GM12878 (cell line): ENCODE results near the gene DCAF7. TPM values are rescaled to one million over a fixed set of nuclear protein-coding genes. Genes with fewer than 3 reads are reported as not detected.

ENCODE experiments used
- ATAC-seq: fragments of 200-7000 bp; cut with Tn5 transposase; 3 replicates; pipeline ENCODE4 v1.9.1; 2020; ENCODE audit warnings: mild to moderate bottlenecking, moderate library complexity
- BruUV-seq: library from RNA; stranded (reverse); fragments of 400-500 nt; replicated peaks from 2 replicates; lab custom pipeline; 2021; lab: Mats Ljungman, UMichigan
- CTCF ChIA-PET: fragments of 300-600 bp; sonication (Branson Sonifier 250); formaldehyde crosslinking; extraction: SDS; loops from one replicate; lab custom pipeline; 2021; ENCODE audit warnings: inconsistent platforms; lab: Yijun Ruan, JAX
- POLR2A ChIA-PET: fragments of 350-600 bp; formaldehyde crosslinking; extraction: SDS; loops from one replicate; lab custom pipeline; 2021; ENCODE audit warnings: inconsistent platforms; lab: Charles Lee
- RAD21 ChIA-PET: fragments of 300-600 bp; sonication (Branson Sonifier 250); formaldehyde crosslinking; loops from one replicate; lab custom pipeline; 2023; ENCODE audit warnings: antibody characterized with exemption; ENCODE audit not compliant: unreplicated experiment; lab: Charles Lee
- SMC1A ChIA-PET: fragments of 300-600 bp; sonication (Branson Sonifier 250); formaldehyde crosslinking; loops from one replicate; lab custom pipeline; 2023; ENCODE audit not compliant: unreplicated experiment, uncharacterized antibody; lab: Charles Lee
- DNase-seq: peaks from one replicate; pipeline ENCODE4 v3.0.0-alpha.2; 2011; ENCODE audit warnings: low read depth, low spot score
- FAIRE-seq: peaks from 3 replicates; lab custom pipeline; 2011; peaks lifted over from hg19 to GRCh38; lab: Jason Lieb, UNC
- H2AFZ ChIP-seq: 2 replicates; pipeline ENCODE4 v1.6.0; 2011; ENCODE audit warnings: low read depth, low read length, control low read depth; ENCODE audit not compliant: control insufficient read depth
- H3K27ac ChIP-seq: 2 replicates; pipeline ENCODE4 v1.5.1; 2011; ENCODE audit warnings: control low read depth; ENCODE audit not compliant: control insufficient read depth, insufficient read depth
- H3K27me3 ChIP-seq, 2 experiments: replicated peaks in 1 of 2; 2 replicates each; pipeline versions ENCODE4 v1.6.0 to v1.6.1; 2011; ENCODE audit warnings: low read length in 1 of 2; ENCODE audit not compliant: control insufficient read depth in 2 of 2, insufficient read depth in 2 of 2
- H3K36me3 ChIP-seq, 2 experiments: 2 replicates each; pipeline ENCODE4 v1.5.1; 2011; ENCODE audit warnings: low read length in 1 of 2; ENCODE audit not compliant: control insufficient read depth in 2 of 2, insufficient read depth in 2 of 2
- H3K4me1 ChIP-seq: 2 replicates; pipeline ENCODE4 v1.6.1; 2011; ENCODE audit warnings: mild to moderate bottlenecking, low read length, moderate library complexity, mixed read lengths; ENCODE audit not compliant: control insufficient read depth, insufficient read depth
- H3K4me2 ChIP-seq: 2 replicates; pipeline ENCODE4 v1.6.0; 2011; ENCODE audit warnings: control low read depth; ENCODE audit not compliant: control insufficient read depth, insufficient read depth
- H3K4me3 ChIP-seq: fragments of 200-600 bp; sonication (generic); 2 replicates; pipeline ENCODE4 v1.5.1; 2016
- H3K79me2 ChIP-seq: 2 replicates; pipeline ENCODE4 v1.6.0; 2011; ENCODE audit warnings: low read length; ENCODE audit not compliant: control insufficient read depth, insufficient read depth
- H3K9ac ChIP-seq: 2 replicates; pipeline ENCODE4 v1.8.0; 2011; ENCODE audit warnings: low read length, control low read depth, mixed read lengths; ENCODE audit not compliant: control insufficient read depth, insufficient read depth
- H3K9me3 ChIP-seq: replicated peaks from 3 replicates; pipeline ENCODE4 v1.5.1; 2011; ENCODE audit warnings: mild to moderate bottlenecking, low read length; ENCODE audit not compliant: control insufficient read depth, insufficient read depth
- H4K20me1 ChIP-seq: 2 replicates; pipeline ENCODE4 v1.6.0; 2011; ENCODE audit not compliant: control insufficient read depth, insufficient read depth
- BACH1 ChIP-seq: fragments of 450-650 bp; IDR thresholded peaks from 2 replicates; pipeline ENCODE4 v1.6.1; 2017; ENCODE audit warnings: mild to moderate bottlenecking, borderline replicate concordance
- BCL3 ChIP-seq: IDR thresholded peaks from 2 replicates; pipeline ENCODE4 v1.6.1; 2011; ENCODE audit warnings: borderline replicate concordance, low read depth, mild to moderate bottlenecking, moderate library complexity, low read length; ENCODE audit not compliant: insufficient read depth, poor library complexity, severe bottlenecking
- BHLHE40 ChIP-seq, 2 experiments: fragments of 450-650 bp in 1 of 2; IDR thresholded peaks; 2 replicates each; pipeline ENCODE4 v1.6.1; 2011 to 2017; ENCODE audit warnings: low read depth in 2 of 2, borderline replicate concordance in 1 of 2, improper control_type of control experiment in 1 of 2, low read length in 1 of 2, mild to moderate bottlenecking in 1 of 2
- CBFB ChIP-seq: IDR thresholded peaks from 2 replicates; pipeline ENCODE4 v1.6.1; 2016; ENCODE audit warnings: antibody characterized with exemption, low read depth
- EGR1 ChIP-seq, 2 experiments: IDR thresholded peaks; 1 replicate in 1 of 2; 2 replicates in 1 of 2; pipeline ENCODE4 v1.6.1; 2011 to 2012; ENCODE audit warnings: low read depth in 2 of 2, low read length in 2 of 2, borderline replicate concordance in 1 of 2, mild to moderate bottlenecking in 1 of 2, moderate library complexity in 1 of 2
- ELK1 ChIP-seq: IDR thresholded peaks from 2 replicates; pipeline ENCODE4 v1.6.1; 2012; ENCODE audit warnings: low read depth, low read length, improper control_type of control experiment
- FOXK2 ChIP-seq: fragments of 450-650 bp; IDR thresholded peaks from 2 replicates; pipeline ENCODE4 v1.6.1; 2017; ENCODE audit warnings: mild to moderate bottlenecking, moderate library complexity
- HDAC2 ChIP-seq: fragments of 200-600 bp; sonication (generic); IDR thresholded peaks from 2 replicates; pipeline ENCODE4 v1.6.1; 2017
- NFYA ChIP-seq: IDR thresholded peaks from 2 replicates; pipeline ENCODE4 v1.6.1; 2011; ENCODE audit warnings: low read depth, mild to moderate bottlenecking, low read length, improper control_type of control experiment, borderline replicate concordance
- NKRF ChIP-seq: fragments of 450-650 bp; conservative IDR thresholded peaks from 2 replicates; pipeline ENCODE4 v1.6.1; 2017; ENCODE audit warnings: mild to moderate bottlenecking, moderate library complexity
- RFX5 ChIP-seq: IDR thresholded peaks from 2 replicates; pipeline ENCODE4 v1.6.1; 2011; ENCODE audit warnings: low read depth, low read length, improper control_type of control experiment
- SIN3A ChIP-seq: IDR thresholded peaks from 2 replicates; pipeline ENCODE4 v1.6.1; 2012; ENCODE audit warnings: low read depth, low read length, improper control_type of control experiment
- SIX5 ChIP-seq: IDR thresholded peaks from 2 replicates; pipeline ENCODE4 v1.6.1; 2011; ENCODE audit warnings: mild to moderate bottlenecking, low read depth, low read length, moderate library complexity; ENCODE audit not compliant: severe bottlenecking
- SMAD5 ChIP-seq: IDR thresholded peaks from 2 replicates; pipeline ENCODE4 v1.6.1; 2016; ENCODE audit warnings: antibody characterized with exemption, low read depth
- WRNIP1 ChIP-seq: IDR thresholded peaks from 2 replicates; pipeline ENCODE4 v1.6.1; 2011; ENCODE audit warnings: low read depth, low read length, improper control_type of control experiment, borderline replicate concordance
- ZNF24 ChIP-seq: fragments of 450-650 bp; IDR thresholded peaks from 2 replicates; pipeline ENCODE4 v1.6.1; 2017; ENCODE audit warnings: antibody characterized with exemption, mild to moderate bottlenecking
- ZZZ3 ChIP-seq: IDR thresholded peaks from 2 replicates; pipeline ENCODE4 v1.6.1; 2011; ENCODE audit warnings: low read depth; ENCODE audit not compliant: control insufficient read depth, insufficient read length
- WGBS: methylation state at CpG from one replicate; pipeline ENCODE4 v1.1.6; 2016; ENCODE audit warnings: low lambda C conversion rate; ENCODE audit not compliant: insufficient replicate concordance, insufficient coverage; ENCODE audit errors: missing lambda C conversion rate; 5-methylcytosine and 5-hydroxymethylcytosine counted together
- in situ Hi-C: fragments of 300-500 bp; cut with MboI; formaldehyde crosslinking; loops from 9 replicates; pipeline ENCODE4 v1.14.3; 2018; ENCODE audit warnings: mixed read lengths
- intact Hi-C: fragments of 100-400 bp; cut with micrococcal nuclease; formaldehyde crosslinking; loops from one replicate; pipeline ENCODE4 v1.14.2; 2022; ENCODE audit not compliant: unreplicated experiment
- polyA plus RNA-seq, 11 experiments: library from polyadenylated mRNA; depleted of rRNA in 4 of 11; unstranded in 6 of 11; stranded (reverse) in 5 of 11; fragments of >200 nt; fragmentation: Nextera tagmentation in 4 of 11; fragmentation: Illumina TruSeq in 1 of 11; extraction: Ambion mirVana in 4 of 11; extraction: Trizol in 1 of 11; gene quantifications; 1 replicate in 1 of 11; 2 replicates in 10 of 11; pipeline versions ENCODE4 v1.2.1 to v1.2.3, GENCODE V29; 2011 to 2016; ENCODE audit warnings: inconsistent platforms in 2 of 11, missing spikeins in 2 of 11, low read depth in 1 of 11
- total RNA-seq, 4 experiments: library from RNA; depleted of rRNA in 3 of 4; stranded (reverse); fragments of >200 nt in 3 of 4; fragmentation: Illumina TruSeq in 1 of 4; extraction: Trizol in 1 of 4; gene quantifications; 2 replicates each; pipeline versions ENCODE4 v1.2.1 to v1.2.3, GENCODE V29; 2013 to 2021

Gene DCAF7
- total and polyA plus RNA-seq, 10 of the 15 experiments (the other 5 are each of a cell fraction or from before 2014, with no cell fraction given) = 27.0 to 103 (median 54.5) TPM

GRCh38 chr17:63600569-63601438, 50.5 kb downstream of the DCAF7 start, which contains the start of gene TACO1:
TACO1 (plus strand) TSS chr17:63600895; CDS start chr17:63601084, 189 bp downstream.
- in situ Hi-C loops = no loop called here
- WGBS = under 1% methylated on average over 35 of the region's 61 CpGs
- peak within 1 kb of the TSS; percentile 86 for H3K4me3 ChIP-seq
- peak within 1 kb of the TSS; percentile 97 for H3K4me2 ChIP-seq
- BruUV-seq = TSS peak; percentile 76
- ChIA-PET RAD21 (interaction anchor here (0.8 to 1.7 kb wide), 5 partner anchors 11 to 175 kb away, joined by 3 to 5 read pairs (median 4); no protein-coding TSS in a partner anchor), CTCF (interaction anchor here (1.7 to 3.1 kb wide), 3 partner anchors 11 to 52 kb away, joined by 5 to 39 read pairs (median 6); no protein-coding TSS in a partner anchor), POLR2A (interaction anchor here (0.5 to 2.2 kb wide), 7 partner anchors 19 to 51 kb away, joined by 3 to 8 read pairs (median 4); partner anchors contain the start of genes DCAF7 and MAP3K3), SMC1A (interaction anchor here (0.9 to 1.9 kb wide), 6 partner anchors 10 to 175 kb away, joined by 3 to 10 read pairs (median 4); partner anchors contain the start of gene MAP3K3)
- H3K27me3 ChIP-seq = no peaks in the 10 kb centered on the region
- peak; percentile 48 for DNase-seq
- no peak for FAIRE-seq
- no peaks in the 10 kb centered on the region for H3K9me3 ChIP-seq
- H4K20me1 ChIP-seq = no peaks in the 10 kb centered on the region
- H3K79me2 ChIP-seq = peaks cover 16% of the 10 kb centered on the region
- H2AFZ ChIP-seq = peak within 1 kb of the TSS; percentile 89
- intact Hi-C loops = loop anchor here (2.0 kb wide), 1 partner anchor 46 kb away; no protein-coding TSS in a partner anchor
- ATAC-seq = peak; percentile 95
- peak within 1 kb of the TSS; percentile 75 for H3K9ac ChIP-seq
- peak within 1 kb of the TSS; percentile 59 for H3K27ac ChIP-seq
- no peaks in the 10 kb centered on the region for H3K4me1 ChIP-seq
- no peaks in the 10 kb centered on the region for H3K36me3 ChIP-seq
- TF ChIP-seq SIX5 (peak; percentile 82), SMAD5 (peak; percentile 88), ZNF24 (peak; percentile 75), RFX5 (no peak), BACH1 (peak; percentile 59), BCL3 (peak; percentile 57), ELK1 (peak; percentile 71; the same call in 1 of the 2 replicates), FOXK2 (peak; percentile 55; the same call in 1 of the 2 replicates), CBFB (peak; percentile 73), HDAC2 (no peak), NFYA (no peak), NKRF (peak; percentile 92), WRNIP1 (peak; percentile 99), BHLHE40 (IDR thresholded peaks at IDR 0.05; ENCODE audit: borderline replicate concordance in 1 of 2, low read depth in 2 of 2, low read length in 1 of 2) (peak; percentile 45 to 68; a peak in 3 of 4 replicates), SIN3A (0 out of 2 replicates have a peak, but pooled peaks have one; percentile 55), ZZZ3 (peak; percentile 68), EGR1 (IDR thresholded peaks at IDR 0.05; ENCODE audit: borderline replicate concordance in 1 of 2, low read depth in 2 of 2, low read length in 2 of 2) (peak in 1 of 2 experiments; percentile 88; a peak in 1 of 3 replicates)
